Upper lobe of left lung (tissue), 4 donors: ENCODE results near the gene TRA2A.

Experiments
- EP300 ChIP-seq, 4 donors: sonication (generic); formaldehyde crosslinking; IDR thresholded peaks; one replicate each; pipeline ENCODE4 v1.5.1; 2017; ENCODE audit warnings: antibody characterized with exemption in 4 of 4, control low read depth in 2 of 4
- POLR2A ChIP-seq, 4 donors: fragments of 450-650 bp; IDR thresholded peaks; one replicate each; pipeline ENCODE4 v1.5.1; 2016 to 2017; ENCODE audit warnings: antibody characterized with exemption in 4 of 4, mild to moderate bottlenecking in 2 of 4
- POLR2AphosphoS5 ChIP-seq, 2 donors: sonication (generic); formaldehyde crosslinking; IDR thresholded peaks; one replicate each; pipeline ENCODE4 v1.5.1; 2017; ENCODE audit warnings: antibody characterized with exemption in 2 of 2
- TF ChIP-seq, protein P1 (sequence below), 6 experiments: fragments of 450-650 bp in 4 of 6; fragments of 200-600 bp in 2 of 6; sonication (generic) in 2 of 6; IDR thresholded peaks; one replicate each; pipeline ENCODE4 v1.5.1; 2016 to 2019; ENCODE audit warnings: antibody characterized with exemption in 6 of 6

DNA sequence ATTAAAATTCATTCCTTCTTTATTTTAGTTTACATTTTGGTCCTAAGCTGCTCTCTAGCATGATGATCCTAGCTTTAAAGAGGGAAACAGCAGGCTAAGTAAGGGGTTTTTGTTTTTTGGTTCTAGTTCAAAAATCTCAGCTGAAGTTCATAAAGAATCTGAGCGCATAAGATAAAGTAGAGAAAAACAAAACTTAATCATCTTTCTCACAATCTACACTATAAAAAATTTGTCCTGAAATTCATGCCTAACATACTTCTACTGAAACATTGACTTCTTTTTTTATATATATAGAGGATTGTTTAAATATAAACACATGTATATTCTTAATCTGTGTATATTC is 54.7 kb downstream of the TRA2A start:
- TF ChIP-seq POLR2AphosphoS5 (IDR thresholded peaks at IDR 0.05) (no peak), POLR2A (IDR thresholded peaks at IDR 0.05) (no peak), EP300 (IDR thresholded peaks at IDR 0.05) (no peak)
- TF ChIP-seq, protein P1, sequence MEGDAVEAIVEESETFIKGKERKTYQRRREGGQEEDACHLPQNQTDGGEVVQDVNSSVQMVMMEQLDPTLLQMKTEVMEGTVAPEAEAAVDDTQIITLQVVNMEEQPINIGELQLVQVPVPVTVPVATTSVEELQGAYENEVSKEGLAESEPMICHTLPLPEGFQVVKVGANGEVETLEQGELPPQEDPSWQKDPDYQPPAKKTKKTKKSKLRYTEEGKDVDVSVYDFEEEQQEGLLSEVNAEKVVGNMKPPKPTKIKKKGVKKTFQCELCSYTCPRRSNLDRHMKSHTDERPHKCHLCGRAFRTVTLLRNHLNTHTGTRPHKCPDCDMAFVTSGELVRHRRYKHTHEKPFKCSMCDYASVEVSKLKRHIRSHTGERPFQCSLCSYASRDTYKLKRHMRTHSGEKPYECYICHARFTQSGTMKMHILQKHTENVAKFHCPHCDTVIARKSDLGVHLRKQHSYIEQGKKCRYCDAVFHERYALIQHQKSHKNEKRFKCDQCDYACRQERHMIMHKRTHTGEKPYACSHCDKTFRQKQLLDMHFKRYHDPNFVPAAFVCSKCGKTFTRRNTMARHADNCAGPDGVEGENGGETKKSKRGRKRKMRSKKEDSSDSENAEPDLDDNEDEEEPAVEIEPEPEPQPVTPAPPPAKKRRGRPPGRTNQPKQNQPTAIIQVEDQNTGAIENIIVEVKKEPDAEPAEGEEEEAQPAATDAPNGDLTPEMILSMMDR (IDR thresholded peaks at IDR 0.05) = no peak
